ENCODE results near the gene MOB3A.

DNA sequence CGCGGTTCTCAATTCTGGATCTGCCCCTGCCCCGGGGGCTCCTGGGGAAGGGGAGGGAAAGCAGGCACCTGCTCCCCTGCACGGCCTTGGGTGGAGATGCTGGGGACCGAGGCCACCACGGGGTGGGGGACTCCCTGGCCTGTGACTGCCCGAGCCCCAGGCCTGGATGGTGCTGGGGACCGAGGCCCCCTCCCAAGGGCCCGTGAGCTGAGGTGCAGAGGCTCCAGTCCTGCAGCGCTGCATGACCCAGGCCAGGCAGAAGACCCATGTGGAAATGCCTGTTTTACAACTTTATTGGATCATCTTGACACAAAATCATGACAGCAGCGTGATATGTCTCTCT is 4.6 kb upstream of the MOB3A start:
- TF ChIP-seq, protein P1, sequence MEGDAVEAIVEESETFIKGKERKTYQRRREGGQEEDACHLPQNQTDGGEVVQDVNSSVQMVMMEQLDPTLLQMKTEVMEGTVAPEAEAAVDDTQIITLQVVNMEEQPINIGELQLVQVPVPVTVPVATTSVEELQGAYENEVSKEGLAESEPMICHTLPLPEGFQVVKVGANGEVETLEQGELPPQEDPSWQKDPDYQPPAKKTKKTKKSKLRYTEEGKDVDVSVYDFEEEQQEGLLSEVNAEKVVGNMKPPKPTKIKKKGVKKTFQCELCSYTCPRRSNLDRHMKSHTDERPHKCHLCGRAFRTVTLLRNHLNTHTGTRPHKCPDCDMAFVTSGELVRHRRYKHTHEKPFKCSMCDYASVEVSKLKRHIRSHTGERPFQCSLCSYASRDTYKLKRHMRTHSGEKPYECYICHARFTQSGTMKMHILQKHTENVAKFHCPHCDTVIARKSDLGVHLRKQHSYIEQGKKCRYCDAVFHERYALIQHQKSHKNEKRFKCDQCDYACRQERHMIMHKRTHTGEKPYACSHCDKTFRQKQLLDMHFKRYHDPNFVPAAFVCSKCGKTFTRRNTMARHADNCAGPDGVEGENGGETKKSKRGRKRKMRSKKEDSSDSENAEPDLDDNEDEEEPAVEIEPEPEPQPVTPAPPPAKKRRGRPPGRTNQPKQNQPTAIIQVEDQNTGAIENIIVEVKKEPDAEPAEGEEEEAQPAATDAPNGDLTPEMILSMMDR (IDR thresholded peaks at IDR 0.05; ENCODE audit: borderline replicate concordance, extremely low read depth, low read length, poor library complexity, severe bottlenecking): no peak
- no peak for TF ChIP-seq EZH2 (IDR thresholded peaks at IDR 0.05; ENCODE audit: borderline replicate concordance, low read depth, low read length, severe bottlenecking)

Data from DND-41 (cell line).